K562 (cell line): ENCODE measurements around the gene SCUBE1. TPM values are rescaled to one million over a fixed set of nuclear protein-coding genes. Genes with fewer than 3 reads are reported as not detected.

Experiments
- ATAC-seq: fragments of 200-7000 bp; cut with Tn5 transposase; 3 replicates; pipeline ENCODE4 v1.9.1; 2020; ENCODE audit warnings: moderate library complexity
- BruUV-seq: library from RNA; stranded (reverse); fragments of 400-500 nt; replicated peaks from 2 replicates; lab custom pipeline; 2021; lab: Mats Ljungman, UMichigan
- CTCF ChIA-PET: fragments of 300-600 bp; formaldehyde crosslinking; extraction: SDS; loops from one replicate; lab custom pipeline; 2021; ENCODE audit warnings: low intra/inter-chr PET ratio; lab: Yijun Ruan, JAX
- POLR2A ChIA-PET: fragments of 300-600, 350-650 bp; sonication (Branson Sonifier 250); formaldehyde crosslinking; extraction: SDS; loops from one replicate; lab custom pipeline; 2021; ENCODE audit warnings: antibody characterized with exemption, inconsistent platforms; lab: Yijun Ruan, JAX
- DNase-seq, 4 experiments: peaks; one replicate each; pipeline versions ENCODE4 v3.0.0 to v3.0.0-alpha.2; 2011 to 2018; ENCODE audit warnings: low spot score in 3 of 4, mixed read lengths in 3 of 4; ENCODE audit errors: extremely low read depth in 1 of 4
- FAIRE-seq: peaks from 2 replicates; lab custom pipeline; 2011; peaks lifted over from hg19 to GRCh38; lab: Jason Lieb, UNC
- H2AFZ ChIP-seq: 2 replicates; pipeline ENCODE4 v1.6.0; 2011; ENCODE audit warnings: low read depth, low read length, control low read depth, inconsistent platforms
- H3K27ac ChIP-seq: fragments of 200-600 bp; 3 replicates; pipeline ENCODE4 v1.8.0; 2011; ENCODE audit warnings: low read depth, mild to moderate bottlenecking, control low read depth, inconsistent platforms, low read length, moderate library complexity, mixed read lengths; ENCODE audit errors: extremely low read depth
- H3K27me3 ChIP-seq, 2 experiments: fragments of 300-600 bp in 1 of 2; 2 replicates in 1 of 2; 3 replicates in 1 of 2; pipeline versions ENCODE4 v1.6.0 to v1.8.0; 2011; ENCODE audit warnings: inconsistent platforms in 2 of 2, low read length in 2 of 2, mild to moderate bottlenecking in 1 of 2, mixed read lengths in 1 of 2, moderate library complexity in 1 of 2; ENCODE audit not compliant: control insufficient read depth in 2 of 2, insufficient read depth in 2 of 2
- H3K36me3 ChIP-seq: fragments of 300-600 bp; 3 replicates; pipeline ENCODE4 v1.8.0; 2011; ENCODE audit warnings: mild to moderate bottlenecking, low read length, inconsistent platforms; ENCODE audit not compliant: control insufficient read depth, insufficient read depth
- H3K4me1 ChIP-seq, 2 experiments: fragments of 200-600 bp in 1 of 2; replicated peaks in 1 of 2; 2 replicates in 1 of 2; 3 replicates in 1 of 2; pipeline versions ENCODE4 v1.5.1 to v1.8.0; 2011; ENCODE audit warnings: inconsistent platforms in 2 of 2, low read length in 2 of 2, mild to moderate bottlenecking in 1 of 2, mixed read lengths in 1 of 2, moderate library complexity in 1 of 2; ENCODE audit not compliant: control insufficient read depth in 2 of 2, insufficient read depth in 2 of 2
- H3K4me2 ChIP-seq: 2 replicates; pipeline ENCODE4 v1.6.1; 2011; ENCODE audit warnings: low read length, control low read depth, inconsistent platforms, mixed read lengths; ENCODE audit not compliant: insufficient read depth
- H3K4me3 ChIP-seq: fragments of 200-600 bp; sonication (generic), shearing (Covaris generic); 2 replicates; pipeline ENCODE4 v1.5.1; 2016; ENCODE audit warnings: control low read depth, inconsistent platforms
- H3K79me2 ChIP-seq: fragments of 200-600 bp; 3 replicates; pipeline ENCODE4 v1.8.0; 2011; ENCODE audit warnings: low read length, inconsistent platforms; ENCODE audit not compliant: control insufficient read depth, insufficient read depth
- H3K9ac ChIP-seq, 2 experiments: 2 replicates each; pipeline versions ENCODE4 v1.6.0 to v1.6.1; 2011; ENCODE audit warnings: low read depth in 2 of 2, low read length in 2 of 2, control low read depth in 1 of 2, inconsistent platforms in 1 of 2, mild to moderate bottlenecking in 1 of 2, mixed read lengths in 1 of 2; ENCODE audit not compliant: insufficient read depth in 1 of 2
- H3K9me1 ChIP-seq: one replicate; pipeline ENCODE4 v1.6.0; 2011; ENCODE audit warnings: inconsistent platforms, mild to moderate bottlenecking, low read length, moderate library complexity; ENCODE audit not compliant: control insufficient read depth, insufficient read depth
- H3K9me3 ChIP-seq: replicated peaks from 2 replicates; pipeline ENCODE4 v1.5.1; 2011; ENCODE audit warnings: low read depth, low read length, inconsistent platforms; ENCODE audit not compliant: control insufficient read depth, insufficient read depth
- H4K20me1 ChIP-seq: replicated peaks from 2 replicates; pipeline ENCODE4 v1.6.1; 2011; ENCODE audit warnings: low read length, inconsistent platforms, mixed read lengths; ENCODE audit not compliant: control insufficient read depth, insufficient read depth
- CREBBP ChIP-seq: IDR thresholded peaks from one replicate; pipeline ENCODE4 v1.6.1; 2012; ENCODE audit warnings: low read depth, mild to moderate bottlenecking, control low read depth, inconsistent platforms, low read length
- GATAD2A ChIP-seq: fragments of 450-650 bp; IDR thresholded peaks from 2 replicates; pipeline ENCODE4 v1.6.1; 2017
- HBP1 ChIP-seq: fragments of 450-650 bp; formaldehyde crosslinking; IDR thresholded peaks from 2 replicates; pipeline ENCODE4 v1.4.0; 2022; ENCODE audit warnings: missing genetic modification characterization
- HLTF ChIP-seq: fragments of 450-650 bp; IDR thresholded peaks from 2 replicates; pipeline ENCODE4 v1.6.1; 2016
- HNRNPLL ChIP-seq: fragments of 200-400 bp; formaldehyde crosslinking; IDR thresholded peaks from 2 replicates; pipeline ENCODE4 v1.6.1; 2017; ENCODE audit warnings: low read length, low read depth, mild to moderate bottlenecking; ENCODE audit not compliant: poor library complexity, severe bottlenecking
- ILK ChIP-seq: fragments of 450-650 bp; IDR thresholded peaks from 2 replicates; pipeline ENCODE4 v1.6.1; 2016; ENCODE audit warnings: missing genetic modification characterization, low read depth, mild to moderate bottlenecking, missing compliant biosample characterization, moderate library complexity, borderline replicate concordance
- KDM2B ChIP-seq: fragments of 250-450 bp; sonication (Bioruptor Pico); IDR thresholded peaks from 2 replicates; pipeline ENCODE4 v1.8.0; 2021; ENCODE audit warnings: mild to moderate bottlenecking, moderate library complexity
- KLF10 ChIP-seq: fragments of 250-450 bp; sonication (Bioruptor Pico); IDR thresholded peaks from 2 replicates; pipeline ENCODE4 v1.6.1; 2021; ENCODE audit warnings: matching md5 sums
- NCOA2 ChIP-seq, 2 experiments: fragments of 450-650 bp; IDR thresholded peaks; 2 replicates each; pipeline ENCODE4 v1.6.1; 2018; ENCODE audit warnings: mild to moderate bottlenecking in 2 of 2, moderate library complexity in 1 of 2; ENCODE audit not compliant: partially characterized antibody in 2 of 2
- POLR2G ChIP-seq: fragments of 200-400 bp; formaldehyde crosslinking; IDR thresholded peaks from 2 replicates; pipeline ENCODE4 v1.6.1; 2017; ENCODE audit warnings: low read depth, mild to moderate bottlenecking, antibody characterized with exemption, low read length, moderate library complexity
- POLR3A ChIP-seq: IDR thresholded peaks from 2 replicates; pipeline ENCODE4 v1.6.1; 2011; ENCODE audit warnings: borderline replicate concordance, mild to moderate bottlenecking, moderate library complexity; ENCODE audit not compliant: insufficient read length, insufficient read depth; ENCODE audit errors: extremely low read depth
- RAD51 ChIP-seq: fragments of 450-650 bp; IDR thresholded peaks from 2 replicates; pipeline ENCODE4 v1.7.1; 2016; ENCODE audit warnings: low read depth, mild to moderate bottlenecking, borderline replicate concordance
- RBM39 ChIP-seq: fragments of 200-400 bp; formaldehyde crosslinking; optimal IDR thresholded peaks from 2 replicates; pipeline ENCODE3; 2018; ENCODE audit warnings: low read depth, low read length
- SPI1 ChIP-seq: IDR thresholded peaks from 2 replicates; pipeline ENCODE4 v1.6.1; 2011; ENCODE audit warnings: low read depth, low read length, control low read depth, borderline replicate concordance
- SUPT5H ChIP-seq: fragments of 450-650 bp; IDR thresholded peaks from 2 replicates; pipeline ENCODE4 v1.6.1; 2016
- YY1 ChIP-seq, 3 experiments: IDR thresholded peaks; 2 replicates each; pipeline ENCODE4 v1.6.1; 2011; ENCODE audit warnings: low read length in 2 of 3, mild to moderate bottlenecking in 2 of 3, moderate library complexity in 2 of 3, borderline replicate concordance in 1 of 3, control low read depth in 1 of 3, low read depth in 1 of 3; ENCODE audit not compliant: insufficient read depth in 3 of 3, insufficient replicate concordance in 2 of 3, control insufficient read depth in 1 of 3, insufficient read length in 1 of 3; ENCODE audit errors: extremely low read depth in 1 of 3
- ZNF121 ChIP-seq: sonication (generic); formaldehyde crosslinking; conservative IDR thresholded peaks from 2 replicates; pipeline ENCODE4 v1.8.0; 2022; ENCODE audit warnings: missing genetic modification reagents
- ZNF717 ChIP-seq: fragments of 250-450 bp; sonication (Bioruptor Pico); IDR thresholded peaks from 2 replicates; pipeline ENCODE4 v1.5.0; 2021
- WGBS: fragments of 100-300 bp; shearing (Covaris generic); methylation state at CpG from one replicate; pipeline ENCODE4 v1.1.6; 2016; ENCODE audit warnings: low coverage, mixed read lengths; ENCODE audit not compliant: insufficient coverage; ENCODE audit errors: missing lambda C conversion rate; 5-methylcytosine and 5-hydroxymethylcytosine counted together
- in situ Hi-C: fragments of 300-500 bp; cut with MboI; formaldehyde crosslinking; loops from 4 replicates; pipeline ENCODE4 v1.15.0; 2018; ENCODE audit warnings: inconsistent platforms, mixed read lengths
- intact Hi-C: fragments of 100-400 bp; cut with micrococcal nuclease; formaldehyde crosslinking; loops from 2 replicates; pipeline ENCODE4 v1.14.2; 2022
- polyA plus RNA-seq, 8 experiments: library from polyadenylated mRNA; depleted of rRNA in 4 of 8; stranded (reverse) in 5 of 8; unstranded in 3 of 8; fragments of >200 nt; fragmentation: Nextera tagmentation in 2 of 8; fragmentation: Illumina TruSeq in 1 of 8; extraction: Ambion mirVana in 2 of 8; extraction: Trizol in 1 of 8; gene quantifications; 2 replicates each; pipeline versions ENCODE4 v1.2.1 to v1.2.3, GENCODE V29; 2011 to 2014; ENCODE audit warnings: inconsistent platforms in 1 of 8, missing spikeins in 1 of 8
- total RNA-seq, 7 experiments: library from RNA; depleted of rRNA in 6 of 7; stranded (reverse); fragments of >200 nt in 6 of 7; fragmentation: Illumina TruSeq in 2 of 7; extraction: Trizol in 2 of 7; gene quantifications; 2 replicates each; pipeline versions ENCODE4 v1.2.1 to v1.2.3, GENCODE V29; 2011 to 2021; ENCODE audit warnings: low replicate concordance in 1 of 7

The SCUBE1 gene
- total and polyA plus RNA-seq, 9 of the 15 experiments (the other 6 are each of a cell fraction or from before 2014, with no cell fraction given): 0.03 to 0.47 (median 0.29) TPM; not detected in 6

- ChIA-PET POLR2A (interaction anchor here (0.6 to 1.1 kb wide), 3 partner anchors 10 to 187 kb away, joined by 3 to 7 read pairs (median 3); no protein-coding TSS in a partner anchor), CTCF (no interaction called here)
- no peaks in the 10 kb centered on the region for H3K9me1 ChIP-seq
- no peak for ATAC-seq
- no peak for TF ChIP-seq GATAD2A
- TF ChIP-seq NCOA2 (IDR thresholded peaks at IDR 0.05; ENCODE audit: partially characterized antibody in 2 of 2): no peak
- no peak for TF ChIP-seq HNRNPLL
- TF ChIP-seq HLTF: no peak
- TF ChIP-seq ILK: no peak
- TF ChIP-seq SUPT5H: no peak
- no peak for TF ChIP-seq KLF10
- no peak for TF ChIP-seq SPI1
- TF ChIP-seq ZNF121 (CRISPR knock-in tag): no peak
- TF ChIP-seq HBP1: no peak
- no peak for TF ChIP-seq POLR3A
- TF ChIP-seq RAD51: no peak
- TF ChIP-seq YY1 (IDR thresholded peaks at IDR 0.05; ENCODE audit: borderline replicate concordance in 1 of 3, control insufficient read depth in 1 of 3, extremely low read depth in 1 of 3, insufficient read depth in 3 of 3, insufficient read length in 1 of 3, insufficient replicate concordance in 2 of 3, low read depth in 1 of 3, low read length in 2 of 3): no peak
- no peak for TF ChIP-seq CREBBP
- TF ChIP-seq RBM39: no peak
- no peak for TF ChIP-seq POLR2G
- TF ChIP-seq KDM2B: no peak
- TF ChIP-seq ZNF717 (CRISPR knock-in tag): no peak
- no TSS peak for BruUV-seq
- no peak overlapping the region for H3K9ac ChIP-seq
- no peaks in the 10 kb centered on the region for H3K79me2 ChIP-seq
- H3K9me3 ChIP-seq: no peaks in the 10 kb centered on the region
- no peak for FAIRE-seq
- DNase-seq: no peak
- H3K27ac ChIP-seq: no peak overlapping the region
- H3K27me3 ChIP-seq: peaks cover 2 to 42% of the 10 kb centered on the region in 2 experiments; a peak in 4 of 5 replicates
- in situ Hi-C loops: no loop called here
- H3K4me1 ChIP-seq: peaks cover 0 to 27% of the 10 kb centered on the region in 2 experiments; a peak in 2 of 5 replicates
- no peak overlapping the region for H3K4me2 ChIP-seq
- WGBS: 3% methylated on average over 4 of the region's 10 CpGs
- no peaks in the 10 kb centered on the region for H3K36me3 ChIP-seq
- intact Hi-C loops: no loop called here
- H3K4me3 ChIP-seq: no peak overlapping the region
- H2AFZ ChIP-seq: no peak overlapping the region
- peaks cover 2% of the 10 kb centered on the region; the same call in 1 of the 2 replicates for H4K20me1 ChIP-seq
Observed at GRCh38 chr22:43247546-43248260, 95.5 kb downstream of the SCUBE1 start.
